Measurements from ENCODE around the gene APBB1IP.

- TF ChIP-seq GABPA (IDR thresholded peaks at IDR 0.05; ENCODE audit: borderline replicate concordance, insufficient read depth, low read length) (no peak), RAD21 (IDR thresholded peaks at IDR 0.05 in 1 of 2, conservative IDR thresholded peaks at IDR 0.05 in 1 of 2; ENCODE audit: low read depth in 2 of 2, low read length in 2 of 2) (no peak), SIN3A (conservative IDR thresholded peaks at IDR 0.05 in 1 of 2, IDR thresholded peaks at IDR 0.05 in 1 of 2; ENCODE audit: low read depth in 1 of 2, low read length in 2 of 2) (no peak), ATF2 (IDR thresholded peaks at IDR 0.05; ENCODE audit: low read length) (no peak), CREB1 (IDR thresholded peaks at IDR 0.05) (no peak), TEAD4 (IDR thresholded peaks at IDR 0.05; ENCODE audit: low read depth, low read length) (no peak), CBX8 (IDR thresholded peaks at IDR 0.05; ENCODE audit: borderline replicate concordance, low read depth, low read length) (no peak), EZH2 (IDR thresholded peaks at IDR 0.05; ENCODE audit: low read depth, low read length, severe bottlenecking) (no peak), ASH2L (IDR thresholded peaks at IDR 0.05; ENCODE audit: low read length) (no peak), CTCF (IDR thresholded peaks at IDR 0.05; ENCODE audit: control extremely low read depth in 1 of 3, insufficient read depth in 1 of 3, low read depth in 1 of 3, low read length in 3 of 3) (no peak), POLR2A (IDR thresholded peaks at IDR 0.05; ENCODE audit: control extremely low read depth in 1 of 2, low read depth in 2 of 2, low read length in 2 of 2) (no peak)
Measured at GRCh38 chr10:26440088-26440470, 1.9 kb downstream of the APBB1IP start.

Measured in H1 (cell line).